Motor neuron (in vitro differentiated cells): ENCODE results near the gene ZNF429. TPM values are rescaled to one million over a fixed set of nuclear protein-coding genes. Genes with fewer than 3 reads are reported as not detected.
"Not testable (repeated sequence)": the region's sequence is repeated elsewhere in the genome, so short reads cannot be mapped to it uniquely, and the experiment has no call there.

Experiments
- ATAC-seq, 8 experiments: fragments of 200-7000 bp; cut with Tn5 transposase; replicated peaks in 6 of 8; 2 replicates each; pipeline ENCODE4 v1.8.0; 2021; ENCODE audit warnings: mild to moderate bottlenecking in 8 of 8, moderate library complexity in 8 of 8
- H3K27ac ChIP-seq, 2 donors: fragments of 250-450 bp; sonication (Bioruptor Pico); 2 replicates each; pipeline ENCODE4 v1.9.0; 2021; ENCODE audit warnings: antibody characterized with exemption in 2 of 2, mild to moderate bottlenecking in 2 of 2, moderate library complexity in 1 of 2
- H3K4me1 ChIP-seq, 2 donors: fragments of 250-450 bp; sonication (Bioruptor Pico); replicated peaks in 1 of 2; 2 replicates each; pipeline ENCODE4 v1.6.1; 2021; ENCODE audit warnings: antibody characterized with exemption in 2 of 2, mild to moderate bottlenecking in 2 of 2, moderate library complexity in 1 of 2
- H3K4me3 ChIP-seq, 5 donors: fragments of 250-450 bp; sonication (Bioruptor Pico); 2 replicates each; pipeline ENCODE4 v1.9.0; 2021; ENCODE audit warnings: antibody characterized with exemption in 5 of 5, mild to moderate bottlenecking in 5 of 5, moderate library complexity in 4 of 5
- WGBS, 10 experiments: fragments of 450-650 bp; shearing (Covaris generic); methylation state at CpG; one replicate each; pipeline ENCODE4 v1.0.0; 2022; 5-methylcytosine and 5-hydroxymethylcytosine counted together
- in situ Hi-C, 9 experiments: fragments of 400-800 bp; cut with MboI; loops; one replicate each; pipeline ENCODE4 v1.15.0; 2021; ENCODE audit warnings: low sequenced_read_pairs in 9 of 9, low pct_unique_long_range_greater_than_20kb in 2 of 9; ENCODE audit not compliant: unreplicated experiment in 9 of 9
- total RNA-seq, 8 experiments: library from RNA; unstranded; fragments of 300-600 nt; gene quantifications; 2 replicates each; pipeline versions ENCODE4 v1.2.3 to v1.2.4, GENCODE V29; 2022

Gene ZNF429
- total RNA-seq, 8 experiments from 2014 or later, result 2.6 to 18.6 (median 10.4) TPM

DNA sequence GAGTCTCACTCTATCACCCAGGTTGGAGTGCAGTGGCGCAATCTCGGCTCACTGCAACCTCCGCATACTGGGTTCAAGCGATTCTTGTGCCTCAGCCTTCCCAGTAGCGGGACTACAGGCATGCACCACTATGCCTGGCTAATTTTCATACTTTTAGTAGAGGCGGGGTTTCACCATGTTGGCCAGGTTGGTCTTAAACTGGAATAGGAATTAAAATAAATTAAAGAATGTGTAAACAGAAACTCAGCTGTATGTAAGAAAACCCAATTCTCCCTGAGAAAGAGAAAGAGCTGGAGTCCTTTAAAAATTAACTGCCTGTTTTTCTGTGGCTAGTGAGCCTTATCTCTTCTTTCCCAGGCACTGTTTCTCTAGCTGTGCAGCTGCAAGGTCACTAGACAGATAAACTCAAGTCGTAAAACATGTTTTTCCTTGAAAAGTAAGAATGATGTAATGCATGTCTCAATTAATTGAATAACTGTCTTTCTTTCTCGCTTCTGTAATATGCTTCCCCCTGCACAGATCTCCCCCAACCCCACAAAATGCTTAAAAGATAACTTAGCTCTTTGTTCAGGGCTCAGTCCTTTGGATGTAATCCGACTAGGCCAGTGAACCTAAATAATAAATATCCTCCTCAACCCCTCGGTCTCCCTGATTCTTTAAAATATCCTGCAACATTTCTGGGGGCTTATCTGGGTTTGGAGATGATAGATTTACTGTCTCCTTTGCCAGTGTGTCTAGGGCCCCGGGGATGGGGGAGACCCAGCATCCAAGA lies 97.4 kb downstream of the ZNF429 start:
- 30 to 74% (median 58%) methylated on average over 2 to 10 of the region's 11 CpGs; no CpG with 5 or more reads in 1 of the 10 experiments for WGBS, 10 experiments
- peaks cover 0 to 16% of the 10 kb centered on the region in 2 donors for H3K4me1 ChIP-seq
- H3K4me3 ChIP-seq, H3K27ac ChIP-seq, ATAC-seq, in situ Hi-C loops: not testable (repeated sequence)

DNA sequence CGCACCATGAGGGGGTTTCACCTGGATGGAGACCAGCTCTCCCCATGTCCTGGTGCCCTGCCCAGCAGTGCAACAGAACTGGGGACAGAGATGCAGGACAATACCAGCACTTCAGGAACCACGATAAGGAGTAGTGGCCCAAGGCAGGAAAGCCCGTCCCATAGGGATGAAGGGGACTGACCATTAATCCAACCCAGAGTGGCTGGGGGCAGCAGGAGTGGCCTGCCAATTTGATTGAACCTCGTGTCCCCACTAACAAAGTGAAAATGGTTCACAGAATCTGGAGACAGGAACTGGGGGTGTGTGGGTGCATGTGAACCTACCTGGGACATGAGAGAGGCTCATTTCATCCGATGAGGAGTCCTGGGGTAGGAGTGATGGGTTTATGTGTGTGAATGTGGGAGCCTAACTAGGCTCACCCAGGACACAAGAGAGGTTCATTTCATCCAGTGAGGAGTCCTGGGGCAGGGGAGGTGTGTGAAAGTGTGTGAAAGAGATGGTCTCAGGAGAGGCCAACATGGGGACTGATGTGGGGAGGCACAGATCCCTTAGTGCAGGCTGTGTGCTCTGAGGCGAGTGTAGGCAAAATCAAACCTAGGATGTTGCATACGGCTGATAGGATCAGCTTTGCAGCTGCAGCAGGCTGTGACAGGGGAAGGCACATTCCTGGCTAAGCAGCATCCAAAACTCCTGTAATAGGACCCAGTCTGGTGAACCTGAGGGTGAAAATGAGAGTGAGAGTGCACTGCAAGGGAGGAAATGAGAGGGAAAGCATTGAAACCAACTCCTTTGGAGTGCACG lies 98.2 kb downstream of the ZNF429 start:
- Histone ChIP-seq H3K4me1 (peaks cover 0 to 16% of the 10 kb centered on the region in 2 donors), H3K4me3 (no peak overlapping the region), H3K27ac (no peak overlapping the region)
- 15 to 44% (median 37%) methylated on average over 1 to 6 of the region's 8 CpGs; no CpG with 5 or more reads in 4 of the 10 experiments for WGBS, 10 experiments
- in situ Hi-C loops, result no loop called here
- peak in 2 of 8 experiments; percentile 17 to 46 for ATAC-seq

DNA sequence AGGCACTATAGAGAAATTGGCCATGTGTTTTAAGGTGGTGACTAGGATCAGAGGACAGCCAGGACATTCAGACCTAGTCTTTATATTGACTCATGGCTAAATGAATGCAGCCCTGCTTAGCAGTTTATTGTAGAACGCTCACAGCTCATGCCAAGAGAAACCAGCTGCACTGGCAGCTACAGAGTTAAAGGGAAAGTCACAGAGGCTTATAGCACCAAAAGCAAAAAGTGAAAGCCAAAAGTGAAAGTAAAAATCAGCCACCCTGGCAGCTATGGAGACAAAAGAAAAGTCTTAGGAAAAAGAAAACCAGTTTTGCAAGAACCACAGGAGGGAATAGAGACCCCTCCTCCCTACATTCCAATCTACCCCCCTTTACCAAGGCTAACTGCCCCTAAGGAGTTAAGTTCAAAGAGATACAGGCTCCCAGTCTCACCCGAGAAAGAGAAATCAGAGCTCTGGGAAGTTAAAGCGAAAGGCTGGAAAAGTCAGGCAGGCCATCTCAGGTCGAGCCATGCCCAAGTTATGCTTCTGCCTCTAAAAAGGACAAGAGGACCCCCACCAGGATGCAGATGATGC lies 99.0 kb downstream of the ZNF429 start:
- Histone ChIP-seq H3K4me3 (peak overlapping the region in 2 of 5 donors; percentile 17 to 19), H3K27ac (peak overlapping the region in 1 of 2 donors; percentile 56), H3K4me1 (peaks cover 0 to 16% of the 10 kb centered on the region in 2 donors)
- WGBS, 10 experiments, result 0 to 30% (median 10%) methylated on average over 1 to 4 of the region's 4 CpGs; no CpG with 5 or more reads in 2 of the 10 experiments
- in situ Hi-C loops, result no loop called here
- peak in 5 of 8 experiments; percentile 27 to 68 (median 48) for ATAC-seq

Other genes starting within 250 kb of the ZNF429 start
- 10 to 100 TPM in 7 of 8 experiments, 1 to 10 TPM in 1; 6.1 to 24.6 (median 21.4) TPM for gene ZNF708, start 176.2 kb upstream of the ZNF429 start, total RNA-seq
- 10 to 100 TPM in 6 of 8 experiments, 1 to 10 TPM in 2; 2.6 to 78.6 (median 38.9) TPM for gene ZNF738, start 146.6 kb upstream of the ZNF429 start, total RNA-seq
- gene ZNF493, start 108.5 kb upstream of the ZNF429 start, total RNA-seq, result 10 to 100 TPM in 7 of 8 experiments, 1 to 10 TPM in 1; 5.6 to 48.1 (median 21.7) TPM